ENCODE measurements around the gene RPL38.

The RPL38 gene

DNA sequence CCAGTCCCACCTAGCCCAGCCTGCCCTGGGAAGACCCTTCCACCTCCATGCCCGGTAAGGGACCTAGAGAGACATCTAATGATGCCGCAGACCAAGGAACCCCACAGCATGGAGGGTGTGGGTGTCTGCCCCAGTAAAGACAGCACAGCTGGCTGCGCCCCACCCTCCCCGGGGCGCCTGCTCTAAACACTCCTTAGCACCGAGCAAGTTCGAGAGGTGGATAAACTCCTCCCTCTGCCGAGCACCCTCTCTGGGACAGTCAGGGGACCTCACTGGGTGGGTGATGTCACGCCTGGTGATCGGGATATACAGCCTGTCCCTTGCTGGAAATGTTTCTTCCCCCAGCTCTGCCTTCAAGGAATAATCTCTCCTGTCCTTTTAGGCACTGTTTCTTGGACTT is 53.8 kb downstream of the RPL38 start:
- DNase-seq, result no peak

DNA sequence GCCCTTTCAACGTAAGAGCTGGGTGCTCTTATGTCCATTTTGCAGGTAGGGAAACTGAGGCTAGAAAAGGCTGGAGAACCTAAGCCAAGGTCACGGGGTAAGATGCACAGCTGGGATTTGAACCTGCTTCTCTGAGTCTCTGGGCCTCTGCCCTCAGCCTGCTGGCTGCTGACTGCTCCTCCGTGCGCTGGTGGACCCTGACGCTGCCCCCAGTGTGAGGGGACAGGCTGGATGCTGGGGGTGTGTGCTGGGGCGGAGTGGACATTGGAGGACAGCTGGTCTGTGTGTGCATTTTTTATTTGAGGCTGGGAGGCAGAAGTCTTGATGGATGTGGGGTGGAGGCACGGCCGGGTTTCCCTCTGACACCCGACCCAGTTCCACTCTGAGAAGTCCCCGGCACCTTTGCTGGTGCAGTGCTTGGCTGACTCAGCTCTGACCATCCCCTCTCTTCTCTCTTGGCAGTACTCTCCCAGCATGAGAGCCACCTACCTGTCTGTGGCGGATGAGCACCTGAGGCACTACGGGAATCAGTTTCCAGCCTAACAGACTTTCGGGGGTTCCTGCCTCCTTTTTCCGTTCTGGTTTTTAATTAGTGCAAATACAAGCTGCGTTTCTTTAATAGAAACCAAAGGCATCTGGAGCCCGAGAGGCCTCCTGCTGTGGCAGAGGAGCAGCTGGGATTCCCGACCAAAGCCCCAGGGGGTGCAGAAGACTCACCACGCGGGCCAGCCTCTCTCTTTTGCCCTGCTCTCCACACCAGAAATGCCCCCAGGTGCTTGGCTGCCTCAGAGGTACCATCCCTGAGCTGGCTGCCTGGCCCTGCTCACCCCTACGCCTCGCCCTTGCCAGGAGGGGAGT is 56.4 kb downstream of the RPL38 start:
- DNase-seq, result no peak
